GM18873 (cell line): ENCODE data around the gene ZNF322.
A peak's percentile ranks its signal among the peaks of the same experiment; 100 is the strongest.
"Not testable (repeated sequence)": the region's sequence is repeated elsewhere in the genome, so short reads cannot be mapped to it uniquely, and the experiment has no call there.

ENCODE experiments used
- ATAC-seq: cut with Tn5 transposase; IDR thresholded peaks from one replicate; pipeline ENCODE4 v1.9.1; 2021; ENCODE audit warnings: mild to moderate bottlenecking, moderate library complexity, moderate number of reproducible peaks; ENCODE audit not compliant: unreplicated experiment, low FRiP score

ZNF322 gene

GRCh38 chr6:26659042-26659999 is at the start of gene ZNF322:
TSS of gene ZNF322 (minus strand) at chr6:26659746. CDS start at chr6:26638553, 21,193 bp downstream.
- ATAC-seq = peak; percentile 93

- not testable (repeated sequence) for ATAC-seq
Measured at GRCh38 chr6:26705780-26706179, 46.2 kb upstream of the ZNF322 start.

- ATAC-seq = not testable (repeated sequence)
Measured at GRCh38 chr6:26705352-26705751, 45.8 kb upstream of the ZNF322 start.

GRCh38 chr6:26701023-26701747 is 41.6 kb upstream of the ZNF322 start:
- not testable (repeated sequence) for ATAC-seq

- ATAC-seq = not testable (repeated sequence)
Measured at GRCh38 chr6:26697496-26697895, 38.0 kb upstream of the ZNF322 start.

- not testable (repeated sequence) for ATAC-seq
Measured at GRCh38 chr6:26689324-26689947, 29.9 kb upstream of the ZNF322 start.

- ATAC-seq = not testable (repeated sequence)
Measured at GRCh38 chr6:26682435-26683042, 23.0 kb upstream of the ZNF322 start.

GRCh38 chr6:26673287-26673686 is 13.7 kb upstream of the ZNF322 start:
- ATAC-seq = not testable (repeated sequence)

GRCh38 chr6:26670558-26670957 is 11.0 kb upstream of the ZNF322 start:
- ATAC-seq = not testable (repeated sequence)

- ATAC-seq = not testable (repeated sequence)
Measured at GRCh38 chr6:26670003-26670402, 10.5 kb upstream of the ZNF322 start.

GRCh38 chr6:26660000-26660361 is 435 bp upstream of the ZNF322 start:
- ATAC-seq = peak; percentile 16

GRCh38 chr6:26657256-26657655 is 2.3 kb downstream of the ZNF322 start:
- ATAC-seq = no peak

GRCh38 chr6:26653007-26653406 is 6.5 kb downstream of the ZNF322 start:
- ATAC-seq = no peak

GRCh38 chr6:26651133-26651781 is 8.3 kb downstream of the ZNF322 start:
- ATAC-seq = no peak

- no peak for ATAC-seq
Measured at GRCh38 chr6:26646074-26646473, 13.5 kb downstream of the ZNF322 start.

- ATAC-seq = no peak
Measured at GRCh38 chr6:26640806-26641205, 18.7 kb downstream of the ZNF322 start.

GRCh38 chr6:26629359-26629758 is 30.2 kb downstream of the ZNF322 start:
- no peak for ATAC-seq

GRCh38 chr6:26627843-26628242 is 31.7 kb downstream of the ZNF322 start:
- no peak for ATAC-seq

- ATAC-seq = no peak
Measured at GRCh38 chr6:26624557-26624956, 35.0 kb downstream of the ZNF322 start.

- no peak for ATAC-seq
Measured at GRCh38 chr6:26623339-26623859, 36.1 kb downstream of the ZNF322 start.
